CD4-positive, alpha-beta T cell treated with Interleukin-6 at 100 ng/mL for 8 hours (primary cell): ENCODE data around the gene SCUBE2.
"Not testable (repeated sequence)": the region's sequence is repeated elsewhere in the genome, so short reads cannot be mapped to it uniquely, and the experiment has no call there.

Source experiments
- DNase-seq: peaks from one replicate; pipeline ENCODE4 v3.0.0-alpha.2; 2020; ENCODE audit warnings: mixed read lengths, low spot score

The SCUBE2 gene

DNA sequence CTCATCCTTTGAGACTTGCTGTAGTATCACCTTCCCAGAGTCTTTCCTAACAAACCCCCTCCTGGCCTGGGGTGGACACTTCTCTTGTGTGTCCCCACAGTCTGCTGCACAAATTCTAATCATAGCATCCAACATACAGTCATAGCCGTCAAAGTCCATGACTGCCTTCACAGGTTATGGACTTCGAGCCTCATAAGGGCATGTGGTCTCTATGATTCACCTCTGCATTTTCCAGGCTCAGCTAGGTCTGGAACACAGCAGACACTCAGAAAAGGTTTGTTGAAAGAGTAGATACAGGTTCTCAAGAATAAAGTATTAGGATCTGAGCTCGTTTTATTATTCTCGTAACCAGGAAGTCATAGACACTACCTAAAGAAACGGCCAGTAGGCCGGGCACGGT is 13.2 kb upstream of the SCUBE2 start:
- no peak for DNase-seq

DNA sequence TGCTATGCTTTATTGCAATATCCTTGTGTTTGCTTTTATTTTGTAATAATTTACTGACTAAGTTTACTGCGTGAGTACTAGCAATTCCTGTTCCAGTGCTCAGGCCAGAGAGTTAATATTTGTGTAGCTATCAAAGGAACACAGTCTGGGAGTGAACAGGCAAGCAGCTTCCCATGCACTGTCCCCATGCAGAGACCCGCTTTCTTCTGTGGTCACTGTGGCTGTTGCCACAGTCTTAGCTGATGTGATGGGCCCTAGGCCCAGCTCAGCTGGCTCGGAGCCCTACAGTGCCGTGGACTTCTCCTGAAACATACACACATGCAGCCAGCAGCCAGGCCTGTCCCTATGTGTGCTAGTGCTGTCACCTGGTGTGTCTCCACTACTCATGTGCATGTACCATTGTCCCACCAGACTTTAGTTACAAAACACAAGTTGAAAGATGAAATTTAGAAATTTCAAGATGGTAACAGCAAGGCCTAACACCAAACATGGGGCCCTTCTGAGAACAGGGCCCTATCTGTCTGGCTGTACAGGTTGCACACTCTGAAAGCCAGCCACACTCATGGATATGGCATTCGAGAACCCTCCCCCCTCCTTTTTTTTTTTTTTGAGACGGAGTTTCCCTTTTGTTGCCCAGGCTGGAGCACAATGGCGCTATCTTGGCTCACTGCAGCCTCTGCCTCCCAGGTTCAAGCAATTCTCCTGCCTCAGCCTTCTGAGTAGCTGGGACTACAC is 12.3 kb upstream of the SCUBE2 start:
- DNase-seq: no peak

DNA sequence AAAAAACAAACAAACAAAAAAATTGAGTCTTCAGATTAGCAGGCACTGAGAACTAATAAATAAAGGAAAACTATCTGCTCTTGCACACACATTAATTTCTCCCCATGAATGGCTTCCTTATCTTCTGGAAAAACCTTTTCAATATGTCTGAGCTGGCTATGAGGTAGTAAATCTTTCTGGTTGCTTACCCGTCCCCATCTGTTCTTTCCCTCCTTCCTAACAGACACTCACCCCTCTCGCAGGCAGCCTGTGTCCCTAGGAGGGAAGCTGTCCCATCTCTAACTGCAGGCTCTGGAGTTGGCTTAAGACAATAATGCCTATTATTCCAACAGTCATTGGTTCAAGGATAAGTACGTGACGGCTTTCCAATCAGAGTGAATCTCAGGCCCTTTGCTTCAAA is 8.2 kb upstream of the SCUBE2 start:
- DNase-seq: no peak

DNA sequence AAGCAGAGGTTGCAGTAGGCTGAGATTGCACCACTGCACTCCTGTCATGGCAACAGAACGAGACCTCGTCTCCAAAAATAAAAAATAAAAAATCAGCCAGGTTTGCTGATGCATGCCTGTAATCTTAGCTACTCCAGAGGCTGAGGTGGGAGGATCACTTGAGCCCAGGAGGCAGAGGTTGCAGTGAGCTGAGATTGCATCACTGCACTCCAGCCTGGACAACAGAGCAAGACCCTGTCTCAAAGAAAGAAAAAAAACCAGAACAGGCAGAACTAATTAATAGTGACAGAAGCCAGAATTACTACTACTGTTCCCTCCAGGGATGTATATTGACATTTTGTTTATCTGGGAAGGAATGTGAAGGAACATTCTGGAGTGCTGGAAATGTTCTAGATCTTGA is 7.1 kb upstream of the SCUBE2 start:
- not testable (repeated sequence) for DNase-seq

DNA sequence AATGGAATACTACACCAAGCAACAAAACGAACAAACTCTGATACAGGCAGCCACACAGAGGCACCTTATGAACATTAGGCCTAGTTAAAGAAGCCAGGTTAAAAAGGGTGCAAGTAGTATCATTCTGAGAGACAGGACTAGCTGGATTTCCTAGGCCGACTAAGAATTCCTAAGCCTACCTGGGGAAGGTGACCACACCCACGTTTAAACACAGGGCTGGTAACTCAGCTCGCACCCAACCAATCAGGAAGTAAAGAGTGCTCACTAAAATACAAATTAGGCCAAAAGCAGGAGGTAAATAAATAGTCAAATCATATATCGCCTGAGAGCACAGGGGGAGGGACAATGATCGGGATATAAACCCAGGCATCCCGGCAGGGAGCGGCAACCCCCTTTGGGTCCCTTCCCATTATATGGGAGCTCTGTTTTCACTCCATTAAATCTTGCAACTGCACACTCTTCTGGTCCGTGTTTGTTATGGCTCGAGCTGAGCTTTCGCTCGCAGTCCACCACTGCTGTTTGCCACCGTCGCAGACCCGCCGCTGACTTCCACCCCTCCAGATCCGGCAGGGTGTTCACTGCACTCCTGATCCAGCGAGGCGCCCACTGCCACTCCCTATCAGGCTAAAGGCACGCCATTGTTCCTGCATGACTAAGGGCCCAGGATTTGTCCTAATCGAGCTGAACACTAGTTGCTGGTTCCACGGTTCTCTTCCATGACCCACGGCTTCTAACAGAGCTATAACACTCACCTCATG is 6.0 kb upstream of the SCUBE2 start:
- DNase-seq: not testable (repeated sequence)

DNA sequence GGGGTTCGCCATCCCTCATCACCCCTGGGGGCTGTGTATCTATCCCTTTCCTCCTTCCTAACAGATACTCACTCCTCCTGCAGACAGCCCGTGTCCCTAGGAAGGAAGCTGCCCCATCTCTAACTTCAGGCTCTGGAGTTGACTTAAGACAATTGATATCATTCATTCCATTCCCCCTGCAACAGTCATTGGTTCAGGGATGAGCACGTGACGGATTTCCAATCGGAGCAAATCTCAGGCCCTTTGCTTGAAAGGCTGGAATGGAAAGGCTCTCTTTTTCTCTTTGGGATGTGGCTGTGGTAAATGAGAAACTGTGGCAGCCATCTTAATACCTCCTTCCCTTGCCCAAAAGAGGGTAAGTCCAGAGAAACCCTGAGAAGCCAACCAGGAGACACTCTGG is 5.0 kb upstream of the SCUBE2 start:
- DNase-seq: no peak

- DNase-seq: no peak
Measured at GRCh38 chr11:9095421-9095820, 4.0 kb upstream of the SCUBE2 start.

DNA sequence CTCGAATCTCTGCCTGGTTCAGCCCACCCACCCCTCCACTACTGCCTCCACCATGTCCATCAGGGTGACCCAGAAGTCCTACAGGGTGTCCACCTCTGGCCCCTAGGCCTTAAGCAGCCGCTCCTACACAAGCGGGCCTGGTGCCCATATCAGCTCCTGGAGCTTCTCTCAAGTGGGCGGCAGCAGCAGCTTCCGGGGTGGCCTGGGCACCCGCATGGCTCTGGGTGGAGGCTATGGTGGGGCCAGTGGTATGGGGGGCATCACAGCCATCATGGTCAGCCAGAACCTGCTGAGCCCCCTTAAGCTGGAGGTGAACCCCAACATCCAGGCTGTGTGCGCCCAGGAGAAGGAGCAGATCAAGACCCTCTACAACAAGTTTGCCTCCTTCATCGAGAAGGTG is 3.0 kb upstream of the SCUBE2 start:
- no peak for DNase-seq

DNA sequence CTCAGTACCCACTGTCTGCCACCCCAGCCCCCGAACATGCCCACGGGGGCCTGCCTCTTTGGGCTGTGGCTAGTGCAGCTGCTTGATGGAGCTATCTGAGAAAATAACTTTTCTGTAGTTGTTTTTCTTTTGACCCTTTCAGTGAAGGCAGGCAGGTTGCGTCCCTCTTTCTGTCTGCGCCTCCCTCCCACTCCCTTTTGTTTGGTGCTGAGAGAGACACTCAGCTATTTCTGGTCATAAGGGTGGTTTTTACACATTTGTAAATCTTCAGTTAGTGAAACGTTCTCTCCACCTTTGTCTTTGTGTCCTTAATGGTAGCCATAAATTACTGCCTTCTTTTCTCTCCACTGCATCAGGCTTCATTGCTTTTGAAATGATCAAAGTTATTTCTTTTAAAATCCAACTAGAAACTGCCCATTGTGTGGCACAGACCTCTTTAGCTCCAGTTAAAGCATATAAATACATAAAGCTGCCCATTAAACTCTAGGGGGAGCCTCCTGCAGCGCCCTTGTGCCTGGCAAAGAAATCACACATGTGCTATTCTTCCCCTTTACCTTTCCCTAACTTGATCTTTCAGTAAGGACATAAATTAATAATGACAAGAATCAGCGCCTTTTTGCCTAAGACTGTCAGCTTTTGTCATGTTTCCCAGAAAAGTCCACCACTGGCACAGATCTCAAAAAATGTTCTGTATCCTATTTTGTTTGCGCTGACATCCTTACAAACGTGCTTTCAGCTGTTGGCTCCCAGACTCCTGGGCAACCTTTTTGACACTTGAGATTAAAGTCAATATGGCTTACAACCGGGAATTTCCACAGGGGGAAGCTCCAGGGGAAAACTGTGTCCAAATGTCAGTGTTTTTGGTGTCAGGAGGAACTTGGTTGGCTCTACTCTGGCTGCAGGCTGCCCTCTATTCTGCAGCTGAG is 1.7 kb upstream of the SCUBE2 start:
- no peak for DNase-seq

DNA sequence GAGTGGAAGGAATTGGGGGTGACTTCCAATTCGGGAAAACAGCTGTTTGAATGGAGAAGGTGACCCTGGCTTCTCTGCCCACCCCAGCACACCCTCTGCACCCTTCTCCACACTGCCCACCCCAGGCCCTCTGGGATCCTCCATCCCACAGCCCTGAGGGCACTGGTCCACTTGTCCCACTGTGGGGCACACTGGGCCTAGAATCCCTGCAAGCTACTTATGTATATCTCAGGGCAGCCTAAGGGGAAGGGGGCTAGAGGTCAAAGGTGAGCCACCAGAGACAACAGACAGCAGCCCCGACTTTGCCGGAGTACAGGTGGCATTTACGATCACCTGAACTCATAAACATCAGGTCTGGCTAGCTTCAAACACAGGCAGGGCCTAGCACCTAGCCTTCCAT is 673 bp upstream of the SCUBE2 start:
- DNase-seq: no peak

GRCh38 chr11:9090488-9091043 is 833 bp downstream of the SCUBE2 start:
- no peak for DNase-seq

DNA sequence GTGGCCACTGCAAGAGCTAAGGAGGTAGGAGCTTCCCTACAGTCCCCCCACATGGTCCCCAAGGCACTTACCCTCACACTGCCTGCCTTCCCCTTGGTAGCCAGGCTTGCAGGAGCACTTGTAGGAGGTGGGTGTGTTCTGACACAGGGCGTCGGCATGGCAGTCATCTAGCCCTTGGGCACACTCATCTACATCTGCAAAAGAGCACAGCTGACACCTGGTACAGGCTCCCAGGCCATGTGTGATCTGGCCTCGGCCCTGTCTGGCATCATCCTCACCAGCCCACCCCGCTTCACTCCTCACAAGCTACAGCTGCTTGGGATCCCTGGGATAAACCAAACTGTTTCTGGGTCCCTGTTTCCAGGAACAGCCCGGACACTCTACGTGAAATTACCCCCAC is 1.8 kb downstream of the SCUBE2 start:
- DNase-seq: no peak

- DNase-seq: no peak
Measured at GRCh38 chr11:9089061-9089460, 2.3 kb downstream of the SCUBE2 start.

GRCh38 chr11:9082575-9082974 is 8.8 kb downstream of the SCUBE2 start:
- DNase-seq: no peak

- no peak for DNase-seq
Measured at GRCh38 chr11:9081153-9081552, 10.2 kb downstream of the SCUBE2 start.

- DNase-seq: no peak
Measured at GRCh38 chr11:9078113-9079086, 13.0 kb downstream of the SCUBE2 start.

GRCh38 chr11:9077164-9077563 is 14.2 kb downstream of the SCUBE2 start:
- DNase-seq: no peak

GRCh38 chr11:9076661-9077060 is 14.7 kb downstream of the SCUBE2 start:
- no peak for DNase-seq

GRCh38 chr11:9076046-9076445 is 15.4 kb downstream of the SCUBE2 start:
- no peak for DNase-seq

- no peak for DNase-seq
Measured at GRCh38 chr11:9075556-9075955, 15.8 kb downstream of the SCUBE2 start.
